ENCODE data around the gene HSPG2. TPM values are rescaled to one million over a fixed set of nuclear protein-coding genes. Genes with fewer than 3 reads are reported as not detected.
"Not testable (repeated sequence)": the region's sequence is repeated elsewhere in the genome, so short reads cannot be mapped to it uniquely, and the experiment has no call there.

The HSPG2 gene
- polyA plus RNA-seq, 3 donors = 115 to 140 (median 121) TPM

GRCh38 chr1:21935393-21935804 lies 1.7 kb downstream of the HSPG2 start:
- DNase-seq (ENCODE audit: low read depth in 3 of 3, low spot score in 2 of 3) = no peak

DNA sequence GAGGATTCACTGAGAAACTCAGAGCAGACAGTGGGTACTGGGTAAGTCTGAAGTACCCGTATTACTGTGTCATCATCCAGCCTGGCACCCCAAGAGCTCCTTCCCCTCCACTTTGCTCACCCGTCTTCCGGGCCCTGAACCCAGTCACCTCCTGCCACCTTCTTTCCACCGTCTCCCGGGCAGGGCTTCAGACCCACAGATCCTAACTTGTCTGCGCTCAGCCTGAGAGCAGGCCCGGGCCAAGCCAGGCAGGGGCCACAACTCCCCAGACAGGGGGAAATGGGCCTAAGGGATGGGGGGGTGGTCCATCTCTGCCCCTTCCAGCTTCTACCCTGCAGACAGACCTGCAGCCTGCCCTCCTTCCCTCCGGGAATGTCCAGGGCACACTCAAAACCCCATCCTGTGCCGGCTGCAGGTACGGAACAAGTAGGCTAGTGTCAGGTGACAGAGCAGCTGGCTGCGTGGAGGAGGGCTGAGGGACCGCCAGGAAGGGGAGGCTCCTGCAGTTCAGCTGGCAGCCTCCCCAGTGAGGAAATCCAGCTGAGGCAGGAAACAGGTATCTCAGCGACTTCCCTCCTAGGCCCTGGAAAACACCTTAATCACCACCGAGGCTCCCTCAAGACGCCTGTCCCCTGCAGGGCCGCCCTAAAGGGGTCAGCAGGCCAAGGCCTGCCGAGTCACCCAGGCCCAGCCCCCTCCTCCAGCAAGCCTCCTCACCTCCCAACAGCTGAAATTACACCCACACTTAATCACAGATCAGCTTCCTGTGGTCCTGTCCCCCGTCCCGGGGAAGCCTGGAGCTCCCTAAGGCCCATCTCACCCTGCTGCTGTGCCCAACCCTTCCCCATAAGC lies 3.5 kb downstream of the HSPG2 start:
- DNase-seq (ENCODE audit: low read depth in 3 of 3, low spot score in 2 of 3) = no peak

GRCh38 chr1:21932127-21932526 lies 5.0 kb downstream of the HSPG2 start:
- no peak for DNase-seq (ENCODE audit: low read depth in 3 of 3, low spot score in 2 of 3)

- DNase-seq (ENCODE audit: low read depth in 3 of 3, low spot score in 2 of 3) = no peak
These were observed 5.7 kb downstream of the HSPG2 start for GRCh38 chr1:21931171-21932093.

DNA sequence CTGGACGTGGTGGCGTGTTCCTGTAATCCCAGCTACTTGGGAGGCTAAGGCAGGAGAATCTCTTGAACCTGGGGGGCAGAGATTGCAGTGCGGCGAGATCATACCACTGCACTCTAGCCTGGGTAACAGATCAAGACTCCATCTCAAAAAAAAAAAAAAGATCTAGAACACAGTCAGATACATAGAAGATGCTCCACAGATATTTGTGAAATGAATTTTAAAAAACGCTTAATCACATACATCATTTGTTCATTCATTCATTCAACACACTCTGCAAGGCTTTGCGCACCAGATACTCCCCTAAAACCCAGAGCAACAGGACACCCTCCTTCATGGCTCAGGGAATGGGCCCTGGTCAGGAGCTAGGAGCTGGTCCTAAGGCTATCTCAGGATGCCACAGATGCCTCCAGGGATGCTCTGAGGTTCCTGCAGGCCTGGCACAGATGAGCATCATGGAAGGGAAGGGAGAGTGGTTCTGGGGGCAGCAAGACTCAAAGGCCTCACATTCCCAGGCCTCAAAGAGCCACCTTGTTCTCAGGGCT lies 6.4 kb downstream of the HSPG2 start:
- no peak for DNase-seq (ENCODE audit: low read depth in 3 of 3, low spot score in 2 of 3)

DNA sequence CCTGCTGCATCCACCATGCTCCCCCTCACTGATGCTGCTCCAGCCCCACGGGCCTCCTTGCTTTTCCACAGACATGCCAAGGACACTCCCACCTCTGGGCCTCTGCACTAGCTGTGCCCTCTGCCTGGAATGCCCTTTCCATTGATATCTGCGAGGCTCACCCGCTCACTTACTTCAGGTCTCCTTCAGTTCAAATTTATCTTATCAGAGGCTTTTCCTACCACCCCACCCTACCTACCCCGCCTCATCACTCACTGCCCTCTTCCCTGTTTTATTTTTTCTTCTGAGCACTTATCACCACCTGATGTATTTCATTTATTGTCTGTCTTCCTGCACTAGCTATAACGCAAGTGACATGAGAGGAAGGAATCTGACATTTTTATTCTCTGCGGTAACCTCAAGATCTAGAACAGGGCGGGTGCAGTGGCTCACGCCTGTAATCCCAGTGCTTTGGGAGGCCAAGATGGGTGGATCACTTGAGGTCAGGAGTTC lies 7.0 kb downstream of the HSPG2 start:
- DNase-seq (ENCODE audit: low read depth in 3 of 3, low spot score in 2 of 3) = no peak

DNA sequence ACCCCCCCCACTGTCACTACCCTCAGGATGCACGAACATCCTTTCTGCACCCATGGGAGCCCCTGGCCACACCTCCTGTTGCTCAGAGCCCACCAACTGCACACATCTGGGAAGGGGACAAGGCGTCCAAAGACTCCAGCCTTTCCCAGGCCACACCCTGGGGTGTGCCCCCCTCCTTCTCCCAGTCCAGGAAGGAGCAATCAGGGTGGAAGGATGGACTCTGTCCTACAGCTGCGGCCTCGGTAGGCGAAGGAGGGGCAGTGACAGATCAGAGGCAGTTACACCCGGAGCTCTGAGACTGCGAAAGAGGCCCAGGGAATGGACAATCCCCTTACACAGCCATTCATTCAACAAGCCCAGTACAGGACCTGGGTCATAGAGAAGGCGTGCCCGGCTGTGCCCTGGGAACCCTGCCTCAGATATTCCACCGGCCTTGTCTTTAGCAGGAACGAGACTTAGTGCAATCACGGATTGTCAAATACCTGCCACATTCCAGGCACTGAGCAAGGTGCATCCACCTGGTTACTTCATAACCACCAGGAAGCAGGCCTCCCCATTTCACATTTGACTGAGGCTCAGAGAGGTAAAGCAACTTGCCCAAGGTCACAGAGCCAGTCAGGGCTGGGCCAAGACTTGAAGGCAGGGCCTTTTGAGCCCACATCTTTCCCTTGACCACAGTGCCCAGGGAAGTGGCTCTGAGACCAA lies 9.4 kb downstream of the HSPG2 start:
- DNase-seq (ENCODE audit: low read depth in 3 of 3, low spot score in 2 of 3) = no peak

DNA sequence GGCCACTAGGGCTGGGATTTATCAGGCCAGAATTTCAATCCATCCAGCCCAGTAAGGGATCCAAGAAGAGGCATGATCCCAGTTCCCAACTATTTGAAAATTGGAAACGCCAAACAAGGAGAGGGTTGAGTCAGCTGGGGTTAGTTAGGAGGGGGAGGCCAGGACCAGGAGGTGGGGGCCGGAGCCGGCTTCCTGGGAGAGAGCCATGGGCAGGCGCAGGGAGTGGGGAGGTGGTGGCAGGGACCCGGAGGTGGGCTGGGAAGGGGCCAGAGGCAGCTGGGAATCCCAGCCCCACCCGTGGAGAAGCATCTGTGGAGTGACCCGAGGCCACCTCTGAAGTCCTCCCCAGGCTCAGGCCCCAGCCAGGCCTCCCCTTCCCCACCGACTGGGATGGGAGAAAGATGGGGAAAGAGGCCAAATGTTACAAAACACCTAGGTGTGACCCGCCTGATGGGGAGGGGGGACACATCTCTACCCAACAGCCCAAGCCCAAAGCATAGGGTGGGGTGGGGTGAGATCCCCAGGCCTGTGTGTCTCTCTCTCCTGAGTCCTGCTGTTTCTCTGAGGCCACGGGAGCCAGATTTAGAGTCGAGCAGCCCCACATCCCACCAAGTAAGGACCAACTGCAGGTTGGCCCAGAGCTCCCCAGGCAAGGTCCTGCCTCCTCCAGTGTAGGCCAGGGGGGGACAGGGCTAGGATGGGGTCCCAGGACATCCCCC lies 10.1 kb downstream of the HSPG2 start:
- no peak for DNase-seq (ENCODE audit: low read depth in 3 of 3, low spot score in 2 of 3)

DNA sequence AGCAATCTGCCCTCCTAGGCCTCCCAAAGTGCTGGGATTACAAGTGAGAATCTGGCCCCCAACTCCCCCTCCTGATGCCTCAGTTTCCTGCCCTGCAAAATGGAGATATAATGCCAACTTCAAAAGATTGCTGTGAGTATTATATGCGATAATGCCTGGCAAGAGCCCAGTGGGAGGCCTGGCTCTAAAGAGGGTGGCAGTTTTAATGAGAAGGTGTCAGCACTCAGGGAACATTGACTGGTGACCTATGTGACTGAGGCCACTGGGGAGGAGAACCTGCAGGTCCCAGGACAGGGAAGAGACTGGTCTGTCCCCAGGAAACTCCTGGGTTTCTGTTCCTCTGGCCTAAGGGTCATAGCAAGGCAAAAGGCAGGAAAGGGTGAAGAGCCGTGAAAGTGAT lies 11.0 kb downstream of the HSPG2 start:
- no peak for DNase-seq (ENCODE audit: low read depth in 3 of 3, low spot score in 2 of 3)

- DNase-seq (ENCODE audit: low read depth in 3 of 3, low spot score in 2 of 3) = no peak
These were observed 11.7 kb downstream of the HSPG2 start for GRCh38 chr1:21925334-21925940.

DNA sequence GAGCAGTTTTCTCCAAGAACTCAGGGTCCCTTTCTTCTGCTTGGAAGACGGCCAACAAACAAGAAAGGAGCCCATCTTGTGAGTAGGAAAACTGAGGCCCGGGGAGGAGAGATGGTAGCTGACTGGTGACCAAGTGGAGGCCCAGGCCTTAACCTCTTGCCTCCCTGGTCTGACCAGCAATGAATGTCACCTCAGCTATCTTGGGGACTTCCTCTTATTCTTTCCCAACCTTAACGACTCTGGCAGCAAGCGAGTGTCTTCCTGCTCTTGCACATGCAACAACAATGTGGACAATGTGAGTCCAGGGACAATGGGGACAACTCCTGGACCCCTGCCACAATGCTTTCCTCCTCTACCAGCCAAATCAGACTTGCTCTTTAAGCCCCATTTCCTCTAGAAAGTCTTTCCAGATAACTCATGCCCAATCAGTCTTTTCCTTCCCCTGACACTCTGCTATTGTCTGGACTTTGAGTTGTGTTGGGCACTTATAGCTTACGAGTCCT lies 12.6 kb downstream of the HSPG2 start:
- DNase-seq (ENCODE audit: low read depth in 3 of 3, low spot score in 2 of 3) = no peak

- DNase-seq (ENCODE audit: low read depth in 3 of 3, low spot score in 2 of 3) = no peak
These were observed 14.8 kb downstream of the HSPG2 start for GRCh38 chr1:21922090-21923013.

DNA sequence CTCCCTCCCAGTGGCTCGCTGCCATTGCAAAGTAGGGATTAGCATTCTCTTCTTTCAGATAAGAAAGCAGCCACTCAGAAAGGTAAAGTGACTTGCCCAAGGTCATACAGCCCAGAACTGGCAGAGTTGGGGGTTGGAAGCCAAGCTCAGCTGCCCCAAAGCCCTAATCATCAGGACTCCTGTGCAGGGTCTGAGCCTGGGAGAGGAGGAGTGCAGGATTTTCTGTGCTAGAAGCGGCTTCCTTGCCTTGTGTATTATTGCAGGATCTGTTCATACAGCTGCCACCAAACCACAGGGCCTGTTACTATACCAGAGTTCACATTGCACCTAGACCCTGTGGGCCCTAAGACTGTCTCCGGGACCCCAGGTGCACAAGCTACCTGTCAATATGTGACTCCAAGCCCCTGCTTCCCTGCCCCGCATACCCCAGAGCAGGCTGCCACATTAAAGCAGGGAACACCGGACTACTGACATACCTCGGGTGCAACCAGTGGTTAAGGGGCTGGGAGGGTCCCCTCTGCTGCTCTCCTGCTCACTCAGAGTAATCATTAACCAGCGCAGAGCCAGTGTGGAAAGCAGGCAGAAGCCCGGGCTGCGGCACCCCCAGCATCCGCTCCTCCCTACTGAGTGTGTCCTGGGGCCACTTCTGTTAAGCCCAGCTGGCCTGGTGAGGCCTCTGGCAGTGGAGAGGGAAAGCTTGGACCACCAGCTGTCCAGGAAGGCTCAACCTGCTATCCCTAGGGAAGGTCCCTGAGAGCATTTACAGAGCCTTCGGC lies 15.8 kb downstream of the HSPG2 start:
- DNase-seq (ENCODE audit: low read depth in 3 of 3, low spot score in 2 of 3) = peak in 1 of 3 donors; percentile 78

DNA sequence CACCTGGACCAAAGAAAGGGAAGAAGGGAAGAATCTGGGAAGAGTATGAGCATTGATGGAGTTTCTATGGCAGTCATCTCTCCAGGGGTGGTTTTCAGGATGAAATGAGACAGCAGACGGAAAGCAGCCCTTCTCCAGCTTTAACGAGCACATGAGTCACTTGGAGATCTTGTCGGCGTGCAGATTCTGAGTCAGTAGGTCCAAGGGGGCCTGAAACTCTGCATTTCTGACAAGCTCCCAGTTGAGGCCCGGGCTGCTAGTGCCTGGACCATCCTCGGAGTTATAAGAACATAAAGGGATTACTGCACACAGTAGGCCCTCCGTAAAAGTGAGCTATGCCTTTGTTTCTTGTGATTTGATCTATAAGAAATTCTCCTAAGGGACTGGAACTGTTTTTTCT lies 17.6 kb downstream of the HSPG2 start:
- no peak for DNase-seq (ENCODE audit: low read depth in 3 of 3, low spot score in 2 of 3)

DNA sequence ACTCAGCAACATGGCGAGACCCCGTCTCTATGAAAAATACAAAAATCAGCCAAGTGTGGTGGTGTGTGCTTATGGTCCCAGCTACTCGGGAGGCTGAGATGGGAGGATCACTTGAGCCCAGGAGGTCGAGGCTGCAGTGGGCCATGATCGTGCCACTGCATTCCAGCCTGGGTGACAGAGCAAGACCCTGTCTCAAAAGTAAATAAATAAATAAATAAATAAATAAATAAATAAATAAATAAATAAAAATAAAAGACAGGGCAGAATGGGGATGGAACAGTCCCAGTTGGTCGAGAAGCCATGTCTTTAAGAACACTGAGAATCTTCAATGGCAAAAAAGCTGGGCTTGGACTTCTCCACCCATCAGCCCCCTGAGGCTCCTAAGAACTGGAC lies 19.9 kb downstream of the HSPG2 start:
- DNase-seq (ENCODE audit: low read depth in 3 of 3, low spot score in 2 of 3) = not testable (repeated sequence)

GRCh38 chr1:21916447-21917238 lies 20.5 kb downstream of the HSPG2 start:
- no peak for DNase-seq (ENCODE audit: low read depth in 3 of 3, low spot score in 2 of 3)

Data from right renal cortex interstitium (tissue), 3 donors.